K562 (cell line): ENCODE data around the gene BLOC1S4.

Experiments used
- CBX5 ChIP-seq: IDR thresholded peaks from 2 replicates; pipeline ENCODE4 v1.6.1; 2014; ENCODE audit warnings: low read depth, borderline replicate concordance
- TF ChIP-seq, protein P1 (sequence below): sonication (generic); formaldehyde crosslinking; IDR thresholded peaks from 2 replicates; pipeline ENCODE4 v1.9.0; 2022; ENCODE audit warnings: mild to moderate bottlenecking, missing genetic modification reagents

GRCh38 chr4:6721121-6721520 lies 5.1 kb downstream of the BLOC1S4 start:
- TF ChIP-seq CBX5 = no peak
- TF ChIP-seq, protein P1, sequence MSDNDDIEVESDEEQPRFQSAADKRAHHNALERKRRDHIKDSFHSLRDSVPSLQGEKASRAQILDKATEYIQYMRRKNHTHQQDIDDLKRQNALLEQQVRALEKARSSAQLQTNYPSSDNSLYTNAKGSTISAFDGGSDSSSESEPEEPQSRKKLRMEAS (CRISPR knock-in tag) = no peak
